SKM-1 treated with dmso at 0.1 percent for 144 hours (cell line): Measurements from ENCODE around the gene GJD2.

Source experiments
- DNase-seq: peaks from one replicate; lab custom pipeline; 2025; ENCODE audit not compliant: unreplicated experiment; lab: John Stamatoyannopoulos, UW

GJD2 gene

DNA sequence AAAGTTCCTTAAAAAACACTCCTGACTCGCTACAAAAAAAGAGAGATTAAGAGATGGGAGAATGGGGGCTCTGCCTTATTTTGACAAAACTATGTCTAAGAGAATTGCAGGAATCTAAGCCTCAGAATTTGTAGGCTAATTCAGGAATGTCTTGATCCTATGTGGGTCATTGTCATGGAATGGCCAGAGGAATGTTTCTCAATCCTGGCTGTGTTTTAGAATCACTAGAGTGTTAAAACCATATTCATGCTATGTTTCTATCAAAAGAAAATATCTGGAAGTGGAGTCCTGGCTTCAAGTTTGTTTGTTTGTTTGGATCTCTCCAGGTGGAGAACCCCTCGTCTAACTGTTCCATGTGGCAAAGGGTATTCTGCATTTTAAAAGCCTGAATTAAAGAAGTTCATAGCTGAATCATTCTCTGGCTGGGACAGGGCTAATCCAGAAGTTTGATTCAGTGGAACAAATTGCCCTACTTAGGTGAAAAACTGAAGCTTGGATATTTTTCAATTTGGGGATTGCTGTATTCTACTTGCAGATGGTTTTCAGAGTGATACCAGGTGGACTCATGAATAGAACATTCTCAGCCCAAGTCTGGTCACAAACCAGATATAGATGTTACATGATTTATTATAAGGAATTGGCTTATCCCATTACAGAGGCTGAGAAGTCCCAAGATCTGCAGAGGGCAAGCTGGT lies 28.2 kb downstream of the GJD2 start:
- DNase-seq, result no peak

DNA sequence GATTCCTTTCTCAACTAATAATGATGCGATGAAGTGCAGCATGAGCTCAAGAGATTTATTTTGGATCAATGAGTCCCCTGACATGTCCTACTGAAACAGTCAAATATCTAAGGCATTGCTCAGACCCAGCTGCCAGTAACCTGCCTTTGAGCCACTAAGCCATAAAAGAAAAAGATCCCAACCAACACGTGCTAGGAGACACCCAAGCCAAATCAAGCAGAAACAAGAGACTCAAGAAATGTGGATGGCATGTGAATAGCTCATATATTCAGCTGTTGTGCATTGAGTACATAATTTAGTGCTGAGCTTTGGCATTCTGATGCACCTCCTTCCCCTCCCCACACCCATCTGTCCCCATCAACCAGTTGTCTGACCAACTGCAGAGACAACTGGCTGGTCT lies 29.2 kb downstream of the GJD2 start:
- no peak for DNase-seq

DNA sequence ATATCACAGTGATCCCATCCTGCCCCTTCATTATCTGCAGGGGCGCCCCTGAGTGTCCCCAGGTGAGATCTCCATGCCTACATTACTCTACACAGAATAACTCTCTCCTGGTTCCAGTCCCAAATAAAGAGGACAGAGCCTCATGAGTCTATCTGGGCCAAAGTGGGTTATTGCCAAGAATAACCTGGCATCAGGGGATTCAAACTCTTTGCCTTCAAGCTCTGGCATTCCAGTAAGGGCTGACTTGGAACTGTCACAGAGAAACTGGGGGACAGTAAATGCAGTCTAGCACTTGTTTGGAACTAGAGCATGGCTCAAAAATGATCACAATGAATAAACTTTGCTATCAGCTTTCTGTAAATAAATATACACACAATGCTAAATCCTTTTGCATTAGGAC lies 30.3 kb downstream of the GJD2 start:
- no peak for DNase-seq

DNA sequence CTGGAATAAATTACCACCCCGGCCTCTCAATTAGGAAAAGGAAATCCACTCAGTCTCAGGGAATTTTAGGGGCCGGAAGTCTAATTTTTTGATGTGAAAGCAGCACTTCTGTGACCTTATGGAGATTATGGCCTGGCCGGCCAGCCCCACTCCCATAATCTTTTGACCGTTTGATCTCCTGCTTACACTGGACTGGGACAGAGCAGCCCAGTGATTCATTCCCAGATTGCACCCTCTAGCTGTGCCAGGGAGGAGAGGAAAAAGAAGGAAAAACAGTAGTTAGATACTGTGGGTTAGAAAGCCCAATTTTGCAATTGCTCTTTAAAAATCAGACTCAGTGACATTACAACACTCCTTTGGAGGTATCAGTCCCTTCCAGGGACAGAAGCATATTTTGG lies 32.4 kb downstream of the GJD2 start:
- no peak for DNase-seq

DNA sequence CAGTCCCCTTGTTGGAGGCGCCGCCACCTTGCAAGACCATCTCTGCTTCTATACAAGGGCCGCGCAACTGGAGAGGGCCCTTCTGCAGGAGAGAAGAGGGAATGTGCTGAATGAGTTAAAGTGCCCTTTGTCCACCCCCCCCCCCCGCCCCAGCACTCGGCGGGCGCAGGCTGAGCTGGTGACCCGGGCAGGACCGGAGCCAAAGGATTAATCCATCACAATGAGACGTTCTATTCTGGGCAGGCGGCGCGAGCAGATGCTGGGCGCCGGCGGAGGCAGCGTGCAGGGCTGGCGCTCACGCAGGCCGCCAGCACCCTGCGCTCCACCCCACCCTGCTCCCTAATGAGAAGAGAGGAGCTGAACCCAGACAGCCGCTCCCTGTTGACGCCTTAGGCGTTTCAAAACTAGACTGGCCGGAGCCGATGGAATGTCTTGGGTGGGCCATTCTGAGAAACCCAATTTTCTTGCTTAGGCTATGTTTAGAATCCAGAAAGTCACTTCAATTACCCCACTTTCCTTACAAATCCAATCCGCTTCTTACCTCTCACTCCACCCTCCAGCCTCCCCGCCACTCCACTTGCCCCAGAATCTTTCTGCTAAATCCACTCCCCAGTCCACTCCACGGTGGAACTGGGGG lies 32.9 kb downstream of the GJD2 start:
- DNase-seq, result no peak

DNA sequence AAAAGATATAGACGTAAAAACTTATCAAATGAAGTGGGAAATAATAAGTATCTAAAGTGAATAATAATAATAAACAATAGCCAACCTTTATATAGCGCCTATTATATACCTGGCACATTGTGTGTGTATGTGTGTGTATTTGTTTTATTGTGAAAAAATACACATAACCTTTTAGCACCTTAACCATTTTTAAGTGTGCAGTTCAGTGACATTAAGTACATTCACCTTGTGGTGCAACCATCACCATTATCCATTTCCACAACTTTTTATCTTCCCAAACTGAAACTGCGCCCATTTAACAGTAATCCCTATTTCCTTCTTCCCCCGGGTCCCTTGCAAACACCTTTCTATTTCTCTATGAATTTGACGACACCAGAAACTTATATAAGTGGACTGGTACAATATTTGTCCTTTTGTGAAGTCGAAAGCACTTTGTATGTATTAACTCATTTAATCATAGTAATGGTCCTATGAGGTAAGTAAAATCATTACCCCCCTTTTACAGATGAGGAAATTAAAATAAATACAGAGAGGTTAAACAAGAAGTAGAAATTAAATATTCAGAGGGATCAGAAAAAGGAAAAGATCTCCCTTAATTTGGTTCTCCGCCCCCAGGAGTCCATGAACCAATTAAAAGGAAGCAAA lies 33.5 kb downstream of the GJD2 start:
- DNase-seq, result no peak

DNA sequence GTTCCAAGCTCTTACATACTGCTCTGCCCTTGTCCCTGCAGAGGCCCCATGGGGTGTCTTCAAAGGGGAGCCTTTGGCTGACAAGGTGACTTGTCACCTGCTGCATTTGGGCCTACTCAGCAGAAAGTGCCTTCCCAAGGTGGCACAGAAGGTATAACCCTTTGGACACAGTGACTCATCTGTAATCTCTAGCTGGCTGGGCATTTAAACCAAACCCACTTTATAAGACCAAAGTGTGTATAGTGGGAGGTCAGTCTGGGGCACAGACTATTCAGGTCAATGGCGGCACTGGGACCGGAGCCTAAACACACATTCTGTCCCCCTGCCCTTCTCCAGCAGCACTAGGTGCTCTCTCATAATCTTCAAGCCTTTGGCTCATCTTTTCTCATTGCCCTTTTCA lies 35.1 kb downstream of the GJD2 start:
- no peak for DNase-seq

DNA sequence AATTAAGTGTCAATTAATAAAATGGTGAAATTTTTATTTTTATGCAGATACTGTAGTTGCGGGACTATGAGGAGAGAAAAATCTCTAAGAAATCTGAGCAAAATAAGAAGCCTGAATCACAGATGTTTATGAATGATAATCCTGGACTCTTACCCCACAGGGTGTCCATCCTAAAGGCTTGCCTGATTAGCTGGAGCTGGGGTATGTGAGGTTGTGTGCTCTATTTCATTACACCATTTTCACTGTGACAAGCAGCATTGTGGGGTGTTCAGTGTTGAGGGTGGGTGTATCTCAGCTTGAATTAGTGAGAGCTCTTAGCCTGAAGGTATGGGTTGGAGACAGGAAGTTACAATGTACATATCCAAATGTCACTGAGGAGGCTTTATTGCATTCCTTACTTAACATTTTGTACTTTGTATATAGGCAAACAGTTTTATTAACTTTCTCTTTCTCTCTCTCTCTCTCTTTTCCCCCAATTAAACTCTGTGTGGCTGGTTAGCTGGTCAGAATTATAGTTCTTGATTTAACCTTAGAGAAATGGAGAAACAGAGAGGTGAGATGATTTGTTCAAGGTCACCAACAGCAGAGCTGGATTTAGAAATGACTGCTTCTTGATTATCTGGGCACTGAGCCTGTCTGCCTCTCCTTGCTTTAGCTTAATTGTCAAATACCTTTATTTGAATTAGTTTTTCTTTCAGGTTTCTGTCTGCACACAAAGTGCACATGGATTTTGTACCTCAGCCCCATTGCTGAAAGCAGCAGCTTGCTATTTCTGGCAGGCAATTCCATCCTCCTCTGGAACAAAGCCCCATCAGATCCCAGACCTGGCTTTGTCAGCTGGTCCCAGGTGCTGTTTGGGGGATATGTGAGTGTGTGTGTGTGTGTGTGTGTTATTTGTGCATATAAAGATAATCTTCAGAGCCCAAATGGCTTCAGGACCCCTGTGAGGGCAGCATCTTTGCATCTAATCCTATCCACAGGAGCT lies 35.8 kb downstream of the GJD2 start:
- no peak for DNase-seq

DNA sequence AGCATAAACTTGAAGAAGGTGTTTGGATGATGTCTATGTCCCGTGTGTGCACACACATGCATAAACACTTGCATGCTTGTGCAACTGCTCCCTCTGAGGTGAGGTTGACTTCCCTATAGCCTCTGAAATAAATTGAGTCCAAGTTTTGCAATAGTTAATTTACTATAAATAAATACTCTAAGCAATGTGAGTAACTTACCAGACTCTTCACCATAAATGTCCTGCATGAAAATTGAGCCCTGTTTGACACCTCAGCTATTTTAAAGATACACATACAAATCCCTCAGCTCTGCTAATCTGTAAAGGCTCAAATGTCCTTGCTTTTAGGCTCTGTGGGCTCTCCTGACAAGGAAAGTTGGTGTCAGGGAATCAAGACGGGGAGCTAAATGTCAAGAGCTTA lies 37.1 kb downstream of the GJD2 start:
- no peak for DNase-seq

DNA sequence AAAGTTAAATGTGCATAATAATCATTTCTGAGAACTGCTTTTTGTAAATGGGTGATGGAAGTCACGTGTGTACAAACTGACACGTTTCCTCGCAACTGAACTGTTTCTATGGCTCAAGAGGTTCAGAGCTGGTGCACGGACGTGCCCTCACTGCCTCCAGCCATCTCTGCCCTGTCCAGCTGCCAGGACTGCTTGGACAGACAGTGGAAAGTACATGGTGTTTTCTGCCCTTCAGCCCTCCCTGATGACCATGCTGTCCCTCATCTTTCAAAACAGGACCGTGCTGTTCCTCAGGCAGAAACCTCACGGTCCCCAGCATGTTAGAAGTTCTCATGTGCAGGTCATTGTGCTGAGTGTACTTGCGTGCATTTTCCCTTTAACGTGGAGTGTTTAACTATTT lies 38.7 kb downstream of the GJD2 start:
- DNase-seq, result no peak

DNA sequence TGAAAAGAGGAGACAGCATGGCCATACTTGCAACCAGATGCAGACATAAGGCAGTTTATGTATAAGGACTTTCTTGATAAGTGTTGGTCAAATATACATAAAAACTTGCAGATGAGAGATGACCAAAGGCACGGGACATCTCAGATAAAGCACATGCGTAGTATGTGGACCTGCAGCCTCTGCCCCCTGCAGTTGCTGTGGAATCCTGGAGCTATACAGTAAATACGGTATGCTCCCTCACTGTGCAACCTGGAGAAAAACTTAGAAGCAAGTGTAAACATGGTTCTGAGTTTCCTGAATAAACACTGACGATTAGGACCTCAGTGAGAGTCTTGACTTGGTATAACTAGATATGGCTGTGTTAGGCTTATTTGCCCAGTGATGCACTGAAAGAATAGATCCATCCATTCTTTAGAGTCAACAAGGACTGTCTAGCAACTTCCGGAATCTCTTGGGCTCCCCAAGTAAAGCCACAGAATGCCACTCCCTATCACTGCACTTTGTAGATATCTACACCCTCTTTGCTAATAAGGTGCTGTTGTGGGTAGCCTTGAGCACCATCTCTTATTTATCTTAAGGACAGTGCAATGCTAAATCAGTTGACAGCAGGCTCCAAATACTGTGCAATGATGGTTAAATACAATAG lies 40.2 kb downstream of the GJD2 start:
- no peak for DNase-seq

DNA sequence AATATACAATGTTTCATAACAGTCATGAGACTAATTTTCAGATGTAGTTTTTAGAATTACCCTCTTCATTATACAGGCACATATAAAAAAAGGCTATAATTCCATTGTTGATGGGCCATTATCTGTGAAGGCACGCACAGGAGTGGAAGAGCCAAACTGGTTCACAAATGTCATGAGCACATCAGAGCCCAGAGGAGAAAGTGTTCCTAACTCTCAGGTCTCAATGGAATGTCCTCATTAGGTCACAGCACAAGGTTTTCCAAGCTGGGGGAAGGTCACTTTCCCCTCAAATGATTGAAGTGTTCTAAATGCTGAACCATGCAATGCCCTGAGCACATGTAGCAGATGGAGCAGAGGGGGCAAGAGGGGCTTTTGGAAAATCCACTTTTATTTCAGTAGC lies 41.2 kb downstream of the GJD2 start:
- no peak for DNase-seq

DNA sequence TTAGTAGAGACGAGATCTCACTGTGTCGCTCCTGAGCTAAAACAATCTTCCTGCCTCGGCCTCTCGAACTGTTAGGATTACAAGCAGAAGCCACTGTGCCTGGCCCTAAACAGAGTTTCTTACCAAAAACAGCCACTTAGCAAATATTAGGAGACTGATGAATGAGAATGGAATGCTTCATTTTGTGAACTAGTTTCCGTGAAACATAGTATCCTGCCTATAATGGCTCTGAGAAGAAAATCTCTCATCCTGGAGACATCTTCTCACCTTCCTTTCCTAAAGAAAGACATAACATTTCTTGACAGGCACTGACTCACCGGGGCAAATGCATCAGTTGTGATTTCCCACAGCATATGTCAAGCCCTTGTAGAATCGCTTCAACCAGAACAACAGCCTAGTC lies 44.9 kb downstream of the GJD2 start:
- DNase-seq, result no peak

DNA sequence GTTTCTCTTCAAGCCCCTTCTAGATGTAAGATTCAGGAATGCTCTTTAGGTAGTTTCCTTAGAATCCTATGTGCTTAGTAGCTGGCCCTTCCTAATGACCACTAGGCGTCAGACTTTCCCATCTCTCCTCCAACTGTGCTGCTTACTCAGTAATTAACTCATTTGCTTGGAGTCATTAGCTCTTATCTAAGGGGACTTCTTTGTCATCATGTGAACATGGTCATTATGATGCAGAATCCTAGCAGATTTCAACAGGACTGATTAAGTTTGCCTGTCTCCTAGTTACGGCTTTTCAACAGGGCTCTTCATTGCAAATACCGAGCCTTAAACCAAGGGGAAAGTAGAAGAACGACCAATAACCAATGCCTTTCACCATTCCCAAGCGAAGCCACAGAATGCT lies 46.4 kb downstream of the GJD2 start:
- peak; percentile 23 for DNase-seq

DNA sequence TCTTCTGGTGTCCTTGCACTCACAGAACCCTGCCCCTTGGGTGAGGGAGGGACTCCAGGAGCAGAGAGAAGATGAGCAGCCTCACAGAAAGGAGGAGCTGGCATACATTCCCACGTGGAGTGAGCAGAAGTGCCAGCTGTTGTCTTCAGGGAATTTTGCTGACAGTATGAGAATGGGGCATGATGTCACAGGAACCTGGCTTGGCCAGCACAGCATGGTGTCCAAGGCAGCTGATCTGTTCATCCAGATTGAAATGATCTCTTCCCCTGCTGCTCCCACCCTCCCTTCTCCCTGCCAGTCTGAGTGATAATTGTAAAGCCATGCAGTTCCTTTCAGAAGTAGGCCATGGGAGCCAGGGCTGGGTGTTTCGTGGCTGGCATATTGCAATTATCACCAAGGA lies 53.3 kb downstream of the GJD2 start:
- DNase-seq, result no peak
